Keratinocyte (primary cell): Measurements from ENCODE around the gene GPR45. TPM values are rescaled to one million over a fixed set of nuclear protein-coding genes. Genes with fewer than 3 reads are reported as not detected.

Experiments used
- DNase-seq: peaks from one replicate; pipeline ENCODE4 v3.0.0-alpha.2; 2011; ENCODE audit warnings: low read depth, missing footprints, low spot score
- FAIRE-seq: peaks from 2 replicates; lab custom pipeline; 2011; peaks lifted over from hg19 to GRCh38; lab: Jason Lieb, UNC
- H2AFZ ChIP-seq: 2 replicates; pipeline ENCODE4 v1.6.0; 2012; ENCODE audit warnings: low read length, control low read depth, inconsistent platforms; ENCODE audit not compliant: control insufficient read depth
- H3K27ac ChIP-seq: 2 replicates; pipeline ENCODE4 v1.5.1; 2011; ENCODE audit warnings: low read length; ENCODE audit not compliant: control insufficient read depth, insufficient read depth
- H3K27me3 ChIP-seq: 3 replicates; pipeline ENCODE4 v1.6.0; 2011; ENCODE audit warnings: low read length; ENCODE audit not compliant: control insufficient read depth, insufficient read depth; ENCODE audit errors: extremely low read depth
- H3K36me3 ChIP-seq, 2 experiments: 2 replicates in 1 of 2; 3 replicates in 1 of 2; pipeline ENCODE4 v1.5.1; 2011; ENCODE audit warnings: low read length in 2 of 2, mild to moderate bottlenecking in 1 of 2; ENCODE audit not compliant: control insufficient read depth in 2 of 2, insufficient read depth in 2 of 2; ENCODE audit errors: extremely low read depth in 1 of 2
- H3K4me1 ChIP-seq: 3 replicates; pipeline ENCODE4 v1.5.1; 2011; ENCODE audit warnings: low read length; ENCODE audit not compliant: control insufficient read depth, insufficient read depth; ENCODE audit errors: extremely low read depth
- H3K4me2 ChIP-seq: 3 replicates; pipeline ENCODE4 v1.6.0; 2011; ENCODE audit warnings: low read depth, low read length; ENCODE audit not compliant: control insufficient read depth, insufficient read depth; ENCODE audit errors: extremely low read depth
- H3K4me3 ChIP-seq, 3 experiments: fragments of 200-600 bp in 1 of 3; sonication (generic) in 1 of 3; 2 replicates in 2 of 3; 3 replicates in 1 of 3; pipeline ENCODE4 v1.5.1; 2011 to 2016; ENCODE audit warnings: low read length in 3 of 3, mild to moderate bottlenecking in 3 of 3, control low read depth in 2 of 3, inconsistent platforms in 1 of 3, low read depth in 1 of 3, mixed read lengths in 1 of 3, mixed run types in 1 of 3, moderate library complexity in 1 of 3; ENCODE audit not compliant: control insufficient read depth in 2 of 3, insufficient read depth in 2 of 3; ENCODE audit errors: extremely low read depth in 1 of 3
- H3K79me2 ChIP-seq: 2 replicates; pipeline ENCODE4 v1.6.0; 2012; ENCODE audit warnings: low read length; ENCODE audit not compliant: control insufficient read depth, insufficient read depth
- H3K9ac ChIP-seq: 3 replicates; pipeline ENCODE4 v1.6.0; 2011; ENCODE audit warnings: low read length; ENCODE audit not compliant: control insufficient read depth, insufficient read depth; ENCODE audit errors: extremely low read depth
- H3K9me1 ChIP-seq: 3 replicates; pipeline ENCODE4 v1.6.0; 2011; ENCODE audit warnings: low read length; ENCODE audit not compliant: control insufficient read depth, insufficient read depth; ENCODE audit errors: extremely low read depth
- H3K9me3 ChIP-seq: 2 replicates; pipeline ENCODE4 v1.5.1; 2012; ENCODE audit warnings: low read depth, low read length; ENCODE audit not compliant: control insufficient read depth
- H4K20me1 ChIP-seq: 3 replicates; pipeline ENCODE4 v1.6.0; 2011; ENCODE audit warnings: low read length; ENCODE audit not compliant: control insufficient read depth, insufficient read depth; ENCODE audit errors: extremely low read depth
- CTCF ChIP-seq, 3 experiments: IDR thresholded peaks in 1 of 3; conservative IDR thresholded peaks in 1 of 3; optimal IDR thresholded peaks in 1 of 3; 2 replicates in 2 of 3; 3 replicates in 1 of 3; pipeline versions ENCODE3 to v1.5.1; 2011; ENCODE audit warnings: low read length in 3 of 3, mild to moderate bottlenecking in 3 of 3, moderate library complexity in 2 of 3, control low read depth in 1 of 3, inconsistent platforms in 1 of 3; ENCODE audit not compliant: insufficient read depth in 2 of 3; ENCODE audit errors: extremely low read depth in 1 of 3
- EZH2 ChIP-seq: IDR thresholded peaks from one replicate; pipeline ENCODE4 v1.6.1; 2012; ENCODE audit warnings: inconsistent platforms, mild to moderate bottlenecking, low read length, moderate library complexity
- dilution Hi-C: fragments of 300-500 bp; cut with MboI; formaldehyde crosslinking; loops from one replicate; pipeline ENCODE4 v1.7.0; 2020; ENCODE audit warnings: low sequenced_read_pairs; ENCODE audit not compliant: extremely low pct_ligation_motif_present
- polyA plus RNA-seq, 5 experiments: library from polyadenylated mRNA; depleted of rRNA in 3 of 5; stranded (reverse) in 3 of 5; stranded (forward) in 1 of 5; unstranded in 1 of 5; fragments of >200 nt; gene quantifications; 1 replicate in 1 of 5; 2 replicates in 3 of 5; 3 replicates in 1 of 5; pipeline versions ENCODE4 v1.2.1 to v1.2.3, GENCODE V29; 2011 to 2012; ENCODE audit warnings: missing spikeins in 2 of 5, low read depth in 1 of 5, low replicate concordance in 1 of 5

GPR45 gene
- polyA plus RNA-seq, 1 donor (not counting 4 experiments of a cell fraction or from before 2014, with no cell fraction given) = not detected

- dilution Hi-C loops = no loop called here
These were observed 30.6 kb downstream of the GPR45 start for GRCh38 chr2:105272176-105272575.

GRCh38 chr2:105274046-105274445 lies 32.5 kb downstream of the GPR45 start:
- no peak for FAIRE-seq

More at GRCh38 chr2:105272176-105272575, 30.6 kb downstream of the GPR45 start:
- FAIRE-seq = no peak
- H3K4me1 ChIP-seq = no peaks in the 10 kb centered on the region
- H3K9ac ChIP-seq = no peak overlapping the region
- no peaks in the 10 kb centered on the region for H3K9me3 ChIP-seq
- H4K20me1 ChIP-seq = no peaks in the 10 kb centered on the region
- DNase-seq = no peak
- H3K9me1 ChIP-seq = no peaks in the 10 kb centered on the region
- peaks cover 37 to 40% of the 10 kb centered on the region in 2 experiments for H3K36me3 ChIP-seq
- TF ChIP-seq CTCF (optimal IDR thresholded peaks at IDR 0.05 in 1 of 3, IDR thresholded peaks at IDR 0.05 in 1 of 3, conservative IDR thresholded peaks at IDR 0.05 in 1 of 3; ENCODE audit: extremely low read depth in 1 of 3, insufficient read depth in 2 of 3, low read length in 3 of 3) = no peak
- no peak overlapping the region for H3K27ac ChIP-seq
- H2AFZ ChIP-seq = no peak overlapping the region
- H3K27me3 ChIP-seq = no peaks in the 10 kb centered on the region
- no peaks in the 10 kb centered on the region for H3K79me2 ChIP-seq
- H3K4me3 ChIP-seq = no peak overlapping the region
- H3K4me2 ChIP-seq = no peak overlapping the region

More at GRCh38 chr2:105274046-105274445, 32.5 kb downstream of the GPR45 start:
- peaks cover 25 to 34% of the 10 kb centered on the region in 2 experiments for H3K36me3 ChIP-seq
- no peak overlapping the region for H3K4me2 ChIP-seq
- no peak overlapping the region for H3K4me3 ChIP-seq
- no peak overlapping the region for H3K9ac ChIP-seq
- no peaks in the 10 kb centered on the region for H3K27me3 ChIP-seq
- H2AFZ ChIP-seq = no peak overlapping the region
- H3K9me1 ChIP-seq = no peaks in the 10 kb centered on the region
- H3K27ac ChIP-seq = no peak overlapping the region
- no peaks in the 10 kb centered on the region for H3K9me3 ChIP-seq
- TF ChIP-seq EZH2 = no peak
- no peak for TF ChIP-seq CTCF (optimal IDR thresholded peaks at IDR 0.05 in 1 of 3, IDR thresholded peaks at IDR 0.05 in 1 of 3, conservative IDR thresholded peaks at IDR 0.05 in 1 of 3; ENCODE audit: extremely low read depth in 1 of 3, insufficient read depth in 2 of 3, low read length in 3 of 3)
- dilution Hi-C loops = no loop called here
- no peaks in the 10 kb centered on the region for H4K20me1 ChIP-seq
- H3K79me2 ChIP-seq = no peaks in the 10 kb centered on the region
- no peak for DNase-seq
- H3K4me1 ChIP-seq = no peaks in the 10 kb centered on the region
